Endodermal cell (in vitro differentiated cells): ENCODE measurements around the gene DRICH1. TPM values are rescaled to one million over a fixed set of nuclear protein-coding genes. Genes with fewer than 3 reads are reported as not detected.

Source experiments
- DNase-seq: peaks from one replicate; pipeline ENCODE4 v3.0.0-alpha.2; 2017
- H3K27ac ChIP-seq: 2 replicates; pipeline ENCODE4 v1.5.1; 2013; ENCODE audit warnings: mild to moderate bottlenecking, low read depth, low read length, moderate library complexity
- H3K27me3 ChIP-seq: 2 replicates; pipeline ENCODE4 v1.6.1; 2013; ENCODE audit warnings: mild to moderate bottlenecking, low read length, moderate library complexity; ENCODE audit not compliant: insufficient read depth, control insufficient read depth, poor library complexity, severe bottlenecking
- H3K36me3 ChIP-seq: 2 replicates; pipeline ENCODE4 v1.7.0; 2013; ENCODE audit warnings: mild to moderate bottlenecking, low read length, moderate library complexity; ENCODE audit not compliant: control insufficient read depth, insufficient read depth
- H3K4me1 ChIP-seq: one replicate; pipeline ENCODE4 v1.7.0; 2013; ENCODE audit warnings: low read length; ENCODE audit not compliant: control insufficient read depth, insufficient read depth
- H3K4me3 ChIP-seq: 2 replicates; pipeline ENCODE4 v1.5.1; 2013; ENCODE audit warnings: mild to moderate bottlenecking, low read length, moderate library complexity
- H3K9ac ChIP-seq: 2 replicates; pipeline ENCODE4 v1.6.1; 2013; ENCODE audit warnings: mild to moderate bottlenecking, low read length, moderate library complexity; ENCODE audit not compliant: poor library complexity, severe bottlenecking; ENCODE audit errors: extremely low read depth
- H3K9me3 ChIP-seq: 2 replicates; pipeline ENCODE4 v1.6.1; 2013; ENCODE audit warnings: mild to moderate bottlenecking, low read length, moderate library complexity; ENCODE audit not compliant: control insufficient read depth
- H3K27ac Mint-ChIP-seq: 2 replicates; pipeline ENCODE4 v1.8.0; 2020; ENCODE audit warnings: mixed read lengths
- H3K27me3 Mint-ChIP-seq: 2 replicates; pipeline ENCODE4 v1.8.0; 2021; ENCODE audit warnings: mild to moderate bottlenecking, mixed read lengths; ENCODE audit not compliant: insufficient read depth
- H3K36me3 Mint-ChIP-seq: 2 replicates; pipeline ENCODE4 v1.8.0; 2020; ENCODE audit warnings: low read depth, mixed read lengths
- H3K4me1 Mint-ChIP-seq: 2 replicates; pipeline ENCODE4 v1.8.0; 2020; ENCODE audit warnings: mixed read lengths
- H3K4me3 Mint-ChIP-seq: 2 replicates; pipeline ENCODE4 v1.8.0; 2020; ENCODE audit warnings: mild to moderate bottlenecking, moderate library complexity, mixed read lengths
- H3K9me3 Mint-ChIP-seq: 2 replicates; pipeline ENCODE4 v1.8.0; 2020; ENCODE audit warnings: mild to moderate bottlenecking, mixed read lengths
- CTCF ChIP-seq: fragments of 200-600 bp; sonication (generic); conservative IDR thresholded peaks from 2 replicates; pipeline ENCODE4 v1.5.0; 2021; ENCODE audit warnings: antibody characterized with exemption, mild to moderate bottlenecking
- WGBS, 2 experiments: methylation state at CpG; one replicate each; pipeline versions ENCODE4 v1.1.5 to v1.1.7; 2013; ENCODE audit warnings: missing lambda C conversion rate in 2 of 2, mixed read lengths in 1 of 2; ENCODE audit not compliant: insufficient coverage in 1 of 2, insufficient read length in 1 of 2; 5-methylcytosine and 5-hydroxymethylcytosine counted together
- total RNA-seq, 2 donors: library from RNA; stranded (reverse); fragmentation: NEBNext Ultra II Directional in 1 of 2; extraction: Animal tissue kit (Norgen Biotek cat#: 25700) in 1 of 2; gene quantifications; 2 replicates in 1 of 2; 3 replicates in 1 of 2; pipeline ENCODE4 v1.2.1, GENCODE V29; 2021

DRICH1 gene
- total RNA-seq, 2 donors from 2014 or later, result 0.24 TPM; not detected in 1

DNA sequence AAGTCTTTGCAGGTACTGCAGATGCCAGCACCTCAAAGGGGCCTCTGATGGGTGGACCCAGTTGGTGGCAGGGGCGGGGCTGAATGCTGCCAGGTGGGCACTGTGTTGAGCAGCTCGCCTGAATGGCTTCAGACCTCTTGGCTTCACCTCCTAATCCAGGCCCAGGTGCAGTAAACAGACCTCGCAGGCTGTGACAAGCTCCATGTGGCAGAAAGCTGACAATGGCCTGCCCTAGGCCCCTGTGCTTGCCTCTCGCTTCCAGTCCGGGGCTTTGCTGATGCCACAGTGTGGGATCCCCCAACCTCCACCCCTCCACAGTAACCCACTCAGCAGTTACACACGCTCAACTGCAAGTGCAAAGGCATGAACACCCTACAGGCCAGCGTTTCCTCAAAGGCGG, 61.4 kb downstream of the DRICH1 start:
- H3K9ac ChIP-seq, result no peak overlapping the region
- H3K4me3 ChIP-seq, result no peak overlapping the region
- 88 to 92% methylated on average over 5 to 8 of the region's 8 CpGs for WGBS, 2 experiments
- no peaks in the 10 kb centered on the region for H3K9me3 Mint-ChIP-seq
- TF ChIP-seq CTCF, result no peak
- peaks cover 2% of the 10 kb centered on the region for H3K4me1 Mint-ChIP-seq
- peak; percentile 35 for DNase-seq
- no peak overlapping the region for H3K27ac ChIP-seq
- no peaks in the 10 kb centered on the region for H3K36me3 Mint-ChIP-seq
- no peaks in the 10 kb centered on the region for H3K36me3 ChIP-seq
- no peaks in the 10 kb centered on the region for H3K9me3 ChIP-seq
- peaks cover 12% of the 10 kb centered on the region for H3K27me3 ChIP-seq
- peaks cover 60% of the 10 kb centered on the region for H3K27me3 Mint-ChIP-seq
- H3K27ac Mint-ChIP-seq, result no peak overlapping the region
- H3K4me1 ChIP-seq, result no peaks in the 10 kb centered on the region
- no peak overlapping the region for H3K4me3 Mint-ChIP-seq

DNA sequence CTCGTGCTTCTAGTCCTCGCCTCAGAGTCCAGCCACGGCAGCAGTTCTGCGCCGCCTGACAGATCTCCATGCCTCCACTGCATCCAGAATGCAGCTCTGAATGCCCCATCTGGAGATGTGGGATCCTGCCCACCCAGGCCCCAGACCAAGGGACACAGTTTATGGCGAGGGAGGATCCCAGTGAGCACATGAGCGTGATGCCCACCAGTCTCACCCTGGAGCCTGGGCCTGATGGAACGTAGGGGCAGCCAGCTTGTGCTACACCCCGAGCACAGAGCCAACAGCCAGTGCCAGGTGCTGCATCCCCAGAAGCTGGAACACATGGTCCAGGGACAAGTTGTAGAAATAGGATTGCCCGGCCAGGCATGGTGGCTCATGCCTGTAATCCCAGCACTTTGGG, 62.4 kb downstream of the DRICH1 start:
- no peak overlapping the region for H3K4me3 ChIP-seq
- peak; percentile 33 for DNase-seq
- Mint-ChIP-seq H3K27me3 (peaks cover 70% of the 10 kb centered on the region), H3K36me3 (no peaks in the 10 kb centered on the region), H3K4me3 (no peak overlapping the region), H3K9me3 (no peaks in the 10 kb centered on the region), H3K27ac (no peak overlapping the region), H3K4me1 (peaks cover 6% of the 10 kb centered on the region)
- H3K9me3 ChIP-seq, result no peaks in the 10 kb centered on the region
- TF ChIP-seq CTCF, result no peak
- H3K27ac ChIP-seq, result no peak overlapping the region
- H3K9ac ChIP-seq, result no peak overlapping the region
- H3K4me1 ChIP-seq, result no peaks in the 10 kb centered on the region
- peaks cover 13% of the 10 kb centered on the region for H3K27me3 ChIP-seq
- WGBS, 2 experiments, result 94 to 96% methylated on average over 7 to 10 of the region's 10 CpGs
- H3K36me3 ChIP-seq, result no peaks in the 10 kb centered on the region

- Histone ChIP-seq H3K27me3 (peaks cover 13% of the 10 kb centered on the region), H3K36me3 (no peaks in the 10 kb centered on the region), H3K9me3 (no peaks in the 10 kb centered on the region), H3K9ac (no peak overlapping the region), H3K4me3 (no peak overlapping the region), H3K27ac (no peak overlapping the region), H3K4me1 (no peaks in the 10 kb centered on the region)
- no peaks in the 10 kb centered on the region for H3K9me3 Mint-ChIP-seq
- H3K27ac Mint-ChIP-seq, result no peak overlapping the region
- H3K4me1 Mint-ChIP-seq, result peaks cover 6% of the 10 kb centered on the region
- H3K36me3 Mint-ChIP-seq, result no peaks in the 10 kb centered on the region
- H3K4me3 Mint-ChIP-seq, result no peak overlapping the region
- TF ChIP-seq CTCF, result no peak
- peaks cover 74% of the 10 kb centered on the region for H3K27me3 Mint-ChIP-seq
- DNase-seq, result no peak
- WGBS, 2 experiments, result 83 to 92% methylated on average over 7 to 8 of the region's 8 CpGs
Measured at GRCh38 chr22:23569291-23569690, 62.8 kb downstream of the DRICH1 start.
